HEK293 (cell line): ENCODE data around the gene VAT1L.

Experiments used
- CTCF ChIA-PET: fragments of 350-600 bp; formaldehyde crosslinking; extraction: SDS; loops from one replicate; lab custom pipeline; 2021; ENCODE audit warnings: antibody characterized with exemption; lab: Yijun Ruan, JAX
- POLR2A ChIA-PET: fragments of 300-600 bp; formaldehyde crosslinking; extraction: SDS; loops from one replicate; lab custom pipeline; 2020; ENCODE audit warnings: antibody characterized with exemption, inconsistent platforms; lab: Yijun Ruan, JAX
- H3K27ac ChIP-seq: fragments of 200-500 bp; sonication (Bioruptor generic); 2 replicates; pipeline ENCODE4 v1.5.1; 2014; ENCODE audit warnings: low read depth, low read length, control low read depth, inconsistent platforms; ENCODE audit errors: extremely low read depth
- H3K36me3 ChIP-seq, 2 experiments: fragments of 200-500 bp in 1 of 2; sonication (Bioruptor generic) in 1 of 2; 1 replicate in 1 of 2; 2 replicates in 1 of 2; pipeline ENCODE4 v1.5.1; 2014 to 2017; ENCODE audit warnings: inconsistent platforms in 2 of 2, low read length in 2 of 2; ENCODE audit not compliant: control insufficient read depth in 2 of 2, insufficient read depth in 1 of 2
- H3K4me1 ChIP-seq: fragments of 200-500 bp; sonication (Bioruptor generic); 2 replicates; pipeline ENCODE4 v1.5.1; 2014; ENCODE audit warnings: mild to moderate bottlenecking, low read length, inconsistent platforms; ENCODE audit not compliant: control insufficient read depth, insufficient read depth
- H3K4me3 ChIP-seq: 2 replicates; pipeline ENCODE4 v1.5.1; 2011; ENCODE audit warnings: low read depth, mild to moderate bottlenecking, control low read depth, low read length, moderate library complexity
- H3K9me3 ChIP-seq: fragments of 200-500 bp; sonication (Bioruptor generic); 2 replicates; pipeline ENCODE4 v1.5.1; 2014; ENCODE audit warnings: low read depth, low read length, inconsistent platforms; ENCODE audit not compliant: control insufficient read depth, insufficient read depth
- BCL6B ChIP-seq: fragments of 450-650 bp; formaldehyde crosslinking; IDR thresholded peaks from 2 replicates; pipeline ENCODE4 v1.5.1; 2017; ENCODE audit warnings: missing biosample characterization, missing genetic modification characterization
- GLI4 ChIP-seq: fragments of 450-650 bp; formaldehyde crosslinking; IDR thresholded peaks from 2 replicates; pipeline ENCODE4 v1.5.1; 2016; ENCODE audit warnings: missing biosample characterization, missing genetic modification characterization
- HOXD13 ChIP-seq: sonication (generic); formaldehyde crosslinking; IDR thresholded peaks from 2 replicates; pipeline ENCODE4 v1.8.0; 2022; ENCODE audit warnings: missing genetic modification reagents, borderline replicate concordance
- SP2 ChIP-seq: fragments of 450-650 bp; formaldehyde crosslinking; IDR thresholded peaks from 2 replicates; pipeline ENCODE4 v1.5.1; 2016; ENCODE audit warnings: missing biosample characterization, missing genetic modification characterization
- SP7 ChIP-seq: fragments of 450-650 bp; formaldehyde crosslinking; IDR thresholded peaks from 2 replicates; pipeline ENCODE4 v1.5.1; 2016; ENCODE audit warnings: missing biosample characterization, missing genetic modification characterization
- ZBTB10 ChIP-seq: fragments of 450-650 bp; formaldehyde crosslinking; IDR thresholded peaks from 2 replicates; pipeline ENCODE4 v1.5.1; 2016; ENCODE audit warnings: missing biosample characterization, missing genetic modification characterization
- ZNF140 ChIP-seq: fragments of 450-650 bp; formaldehyde crosslinking; IDR thresholded peaks from 2 replicates; pipeline ENCODE4 v1.5.1; 2016; ENCODE audit warnings: missing biosample characterization, missing genetic modification characterization
- ZNF221 ChIP-seq: fragments of 450-650 bp; formaldehyde crosslinking; IDR thresholded peaks from 2 replicates; pipeline ENCODE4 v1.5.1; 2017; ENCODE audit warnings: missing biosample characterization, missing genetic modification characterization, borderline replicate concordance
- ZNF23 ChIP-seq: fragments of 450-650 bp; formaldehyde crosslinking; IDR thresholded peaks from 2 replicates; pipeline ENCODE4 v1.5.1; 2016; ENCODE audit warnings: missing biosample characterization, missing genetic modification characterization, borderline replicate concordance
- ZNF335 ChIP-seq: fragments of 450-650 bp; formaldehyde crosslinking; conservative IDR thresholded peaks from 2 replicates; pipeline ENCODE4 v1.5.1; 2016; ENCODE audit warnings: missing biosample characterization, missing genetic modification characterization
- ZNF341 ChIP-seq: fragments of 450-650 bp; formaldehyde crosslinking; IDR thresholded peaks from 2 replicates; pipeline ENCODE4; 2016; ENCODE audit warnings: low read depth, missing biosample characterization, missing genetic modification characterization
- ZNF366 ChIP-seq: fragments of 450-650 bp; formaldehyde crosslinking; conservative IDR thresholded peaks from 2 replicates; pipeline ENCODE4 v1.5.1; 2016; ENCODE audit warnings: missing biosample characterization, missing genetic modification characterization
- ZNF549 ChIP-seq: fragments of 450-650 bp; IDR thresholded peaks from 2 replicates; pipeline ENCODE4 v1.5.1; 2018; ENCODE audit warnings: missing biosample characterization, missing genetic modification characterization, mild to moderate bottlenecking, inconsistent platforms, moderate library complexity
- ZNF623 ChIP-seq: fragments of 450-650 bp; formaldehyde crosslinking; IDR thresholded peaks from 2 replicates; pipeline ENCODE4 v1.5.1; 2016; ENCODE audit warnings: missing biosample characterization, missing genetic modification characterization
- ZNF704 ChIP-seq: fragments of 450-650 bp; formaldehyde crosslinking; IDR thresholded peaks from 2 replicates; pipeline ENCODE4 v1.5.1; 2016; ENCODE audit warnings: missing biosample characterization, missing genetic modification characterization
- ZSCAN23 ChIP-seq: fragments of 450-650 bp; formaldehyde crosslinking; IDR thresholded peaks from 2 replicates; pipeline ENCODE4 v1.5.1; 2016; ENCODE audit warnings: missing biosample characterization, missing genetic modification characterization
- TF ChIP-seq, protein P1 (sequence below): fragments of 450-650 bp; formaldehyde crosslinking; conservative IDR thresholded peaks from 2 replicates; pipeline ENCODE4 v1.5.1; 2016; ENCODE audit warnings: low read depth, missing biosample characterization, missing genetic modification characterization
- TF ChIP-seq, protein P2 (sequence below): fragments of 450-650 bp; formaldehyde crosslinking; IDR thresholded peaks from 2 replicates; pipeline ENCODE4 v1.5.1; 2017; ENCODE audit warnings: missing biosample characterization, missing genetic modification characterization
- TF ChIP-seq, protein P3 (sequence below): fragments of 450-650 bp; formaldehyde crosslinking; IDR thresholded peaks from 2 replicates; pipeline ENCODE4 v1.5.1; 2016; ENCODE audit warnings: missing biosample characterization, missing genetic modification characterization
- TF ChIP-seq, protein P4 (sequence below): IDR thresholded peaks from 2 replicates; pipeline ENCODE4 v1.6.1; 2011; ENCODE audit warnings: mild to moderate bottlenecking, low read depth, low read length, borderline replicate concordance

Gene VAT1L

GRCh38 chr16:77937473-77938149 lies 149.2 kb downstream of the VAT1L start (continued):
- TF ChIP-seq, protein P1, sequence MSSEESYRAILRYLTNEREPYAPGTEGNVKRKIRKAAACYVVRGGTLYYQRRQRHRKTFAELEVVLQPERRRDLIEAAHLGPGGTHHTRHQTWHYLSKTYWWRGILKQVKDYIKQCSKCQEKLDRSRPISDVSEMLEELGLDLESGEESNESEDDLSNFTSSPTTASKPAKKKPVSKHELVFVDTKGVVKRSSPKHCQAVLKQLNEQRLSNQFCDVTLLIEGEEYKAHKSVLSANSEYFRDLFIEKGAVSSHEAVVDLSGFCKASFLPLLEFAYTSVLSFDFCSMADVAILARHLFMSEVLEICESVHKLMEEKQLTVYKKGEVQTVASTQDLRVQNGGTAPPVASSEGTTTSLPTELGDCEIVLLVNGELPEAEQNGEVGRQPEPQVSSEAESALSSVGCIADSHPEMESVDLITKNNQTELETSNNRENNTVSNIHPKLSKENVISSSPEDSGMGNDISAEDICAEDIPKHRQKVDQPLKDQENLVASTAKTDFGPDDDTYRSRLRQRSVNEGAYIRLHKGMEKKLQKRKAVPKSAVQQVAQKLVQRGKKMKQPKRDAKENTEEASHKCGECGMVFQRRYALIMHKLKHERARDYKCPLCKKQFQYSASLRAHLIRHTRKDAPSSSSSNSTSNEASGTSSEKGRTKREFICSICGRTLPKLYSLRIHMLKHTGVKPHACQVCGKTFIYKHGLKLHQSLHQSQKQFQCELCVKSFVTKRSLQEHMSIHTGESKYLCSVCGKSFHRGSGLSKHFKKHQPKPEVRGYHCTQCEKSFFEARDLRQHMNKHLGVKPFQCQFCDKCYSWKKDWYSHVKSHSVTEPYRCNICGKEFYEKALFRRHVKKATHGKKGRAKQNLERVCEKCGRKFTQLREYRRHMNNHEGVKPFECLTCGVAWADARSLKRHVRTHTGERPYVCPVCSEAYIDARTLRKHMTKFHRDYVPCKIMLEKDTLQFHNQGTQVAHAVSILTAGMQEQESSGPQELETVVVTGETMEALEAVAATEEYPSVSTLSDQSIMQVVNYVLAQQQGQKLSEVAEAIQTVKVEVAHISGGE (tag by site-specific recombination) = no peak
- TF ChIP-seq HOXD13 (CRISPR knock-in tag) = no peak
- no peak for TF ChIP-seq ZBTB10 (tag by site-specific recombination)
- TF ChIP-seq BCL6B (tag by site-specific recombination) = no peak
- no peak for TF ChIP-seq ZNF549 (tag by site-specific recombination)

DNA sequence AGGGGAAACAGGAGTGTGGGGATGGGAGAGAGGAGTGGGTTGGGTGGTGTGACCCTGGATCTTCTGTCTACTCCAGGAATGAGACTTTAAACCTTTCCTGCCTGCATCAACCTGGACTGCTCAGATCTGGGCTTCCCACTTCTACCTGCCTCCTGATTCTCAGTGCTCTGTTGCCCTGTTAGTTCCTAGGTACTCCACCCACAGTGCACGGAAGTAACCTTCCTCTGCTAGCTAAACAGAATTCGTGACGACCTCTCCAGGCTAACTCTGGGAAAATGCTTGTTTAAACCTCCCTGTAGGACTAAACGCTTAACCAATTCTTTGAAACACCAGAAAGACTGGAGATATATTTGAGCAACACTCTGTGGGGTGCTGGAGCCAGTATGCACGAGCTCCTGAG lies 150.5 kb downstream of the VAT1L start:
- TF ChIP-seq SP7 (tag by site-specific recombination) (no peak), ZNF704 (tag by site-specific recombination) (no peak)
- TF ChIP-seq, protein P2, sequence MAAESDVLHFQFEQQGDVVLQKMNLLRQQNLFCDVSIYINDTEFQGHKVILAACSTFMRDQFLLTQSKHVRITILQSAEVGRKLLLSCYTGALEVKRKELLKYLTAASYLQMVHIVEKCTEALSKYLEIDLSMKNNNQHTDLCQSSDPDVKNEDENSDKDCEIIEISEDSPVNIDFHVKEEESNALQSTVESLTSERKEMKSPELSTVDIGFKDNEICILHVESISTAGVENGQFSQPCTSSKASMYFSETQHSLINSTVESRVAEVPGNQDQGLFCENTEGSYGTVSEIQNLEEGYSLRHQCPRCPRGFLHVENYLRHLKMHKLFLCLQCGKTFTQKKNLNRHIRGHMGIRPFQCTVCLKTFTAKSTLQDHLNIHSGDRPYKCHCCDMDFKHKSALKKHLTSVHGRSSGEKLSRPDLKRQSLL (tag by site-specific recombination) = 0 out of 2 replicates have a peak, but pooled peaks have one; percentile 30
- Histone ChIP-seq H3K4me3 (no peak overlapping the region), H3K9me3 (no peaks in the 10 kb centered on the region), H3K36me3 (no peaks in the 10 kb centered on the region), H3K4me1 (no peaks in the 10 kb centered on the region), H3K27ac (no peak overlapping the region)
- CTCF ChIA-PET = interaction anchor here (1.3 kb wide), 1 partner anchor 12 kb away, joined by 3 read pairs; no protein-coding TSS in a partner anchor
- POLR2A ChIA-PET = no interaction called here

- ChIA-PET CTCF (interaction anchor here (0.7 to 1.7 kb wide), 2 partner anchors 11 to 121 kb away, joined by 5 to 6 read pairs; no protein-coding TSS in a partner anchor), POLR2A (no interaction called here)
- H3K4me3 ChIP-seq = no peak overlapping the region
- no peaks in the 10 kb centered on the region for H3K9me3 ChIP-seq
- H3K4me1 ChIP-seq = no peaks in the 10 kb centered on the region
- no peak overlapping the region for H3K27ac ChIP-seq
- H3K36me3 ChIP-seq = no peaks in the 10 kb centered on the region
- no peak for TF ChIP-seq ZNF23 (tag by site-specific recombination)
- no peak for TF ChIP-seq ZNF366 (tag by site-specific recombination)
- TF ChIP-seq, protein P3, sequence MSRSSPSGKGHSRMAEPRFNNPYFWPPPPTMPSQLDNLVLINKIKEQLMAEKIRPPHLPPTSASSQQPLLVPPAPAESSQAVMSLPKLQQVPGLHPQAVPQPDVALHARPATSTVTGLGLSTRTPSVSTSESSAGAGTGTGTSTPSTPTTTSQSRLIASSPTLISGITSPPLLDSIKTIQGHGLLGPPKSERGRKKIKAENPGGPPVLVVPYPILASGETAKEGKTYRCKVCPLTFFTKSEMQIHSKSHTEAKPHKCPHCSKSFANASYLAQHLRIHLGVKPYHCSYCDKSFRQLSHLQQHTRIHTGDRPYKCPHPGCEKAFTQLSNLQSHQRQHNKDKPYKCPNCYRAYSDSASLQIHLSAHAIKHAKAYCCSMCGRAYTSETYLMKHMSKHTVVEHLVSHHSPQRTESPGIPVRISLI (tag by site-specific recombination) = no peak
- TF ChIP-seq SP2 = no peak
- TF ChIP-seq ZNF341 (tag by site-specific recombination) = no peak
- TF ChIP-seq, protein P4, sequence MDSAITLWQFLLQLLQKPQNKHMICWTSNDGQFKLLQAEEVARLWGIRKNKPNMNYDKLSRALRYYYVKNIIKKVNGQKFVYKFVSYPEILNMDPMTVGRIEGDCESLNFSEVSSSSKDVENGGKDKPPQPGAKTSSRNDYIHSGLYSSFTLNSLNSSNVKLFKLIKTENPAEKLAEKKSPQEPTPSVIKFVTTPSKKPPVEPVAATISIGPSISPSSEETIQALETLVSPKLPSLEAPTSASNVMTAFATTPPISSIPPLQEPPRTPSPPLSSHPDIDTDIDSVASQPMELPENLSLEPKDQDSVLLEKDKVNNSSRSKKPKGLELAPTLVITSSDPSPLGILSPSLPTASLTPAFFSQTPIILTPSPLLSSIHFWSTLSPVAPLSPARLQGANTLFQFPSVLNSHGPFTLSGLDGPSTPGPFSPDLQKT = no peak
- TF ChIP-seq ZNF221 (tag by site-specific recombination) = no peak
- TF ChIP-seq ZSCAN23 (tag by site-specific recombination) = no peak
- no peak for TF ChIP-seq ZNF140
- no peak for TF ChIP-seq GLI4 (tag by site-specific recombination)
- TF ChIP-seq ZNF335 = no peak
- TF ChIP-seq ZNF623 (tag by site-specific recombination) = no peak
These were observed 151.6 kb downstream of the VAT1L start for GRCh38 chr16:77939968-77940367.
